CD14-positive monocyte (primary cell): ENCODE results near the gene DPH1. TPM values are rescaled to one million over a fixed set of nuclear protein-coding genes. Genes with fewer than 3 reads are reported as not detected.

Experiments
- DNase-seq, 3 donors: peaks; one replicate each; pipeline ENCODE4 v3.0.0-alpha.2; 2011 to 2022
- H2AFZ ChIP-seq: 2 replicates; pipeline ENCODE4 v1.6.0; 2012; ENCODE audit warnings: mild to moderate bottlenecking, low read depth, low read length, inconsistent platforms; ENCODE audit not compliant: insufficient read depth, poor library complexity, severe bottlenecking
- H3K27ac ChIP-seq, 2 donors: 1 replicate in 1 of 2; 2 replicates in 1 of 2; pipeline ENCODE4 v1.5.1; 2012 to 2013; ENCODE audit warnings: low read length in 2 of 2, control low read depth in 1 of 2, inconsistent platforms in 1 of 2, low read depth in 1 of 2, mild to moderate bottlenecking in 1 of 2
- H3K27me3 ChIP-seq, 2 donors: one replicate each; pipeline versions ENCODE4 v1.6.0 to v1.6.1; 2011 to 2013; ENCODE audit warnings: low read length in 2 of 2; ENCODE audit not compliant: control insufficient read depth in 2 of 2, insufficient read depth in 2 of 2
- H3K36me3 ChIP-seq, 2 donors: replicated peaks in 1 of 2; 1 replicate in 1 of 2; 2 replicates in 1 of 2; pipeline versions ENCODE4 v1.5.1 to v1.6.1; 2012 to 2013; ENCODE audit warnings: low read length in 2 of 2, control low read depth in 1 of 2, inconsistent platforms in 1 of 2, mild to moderate bottlenecking in 1 of 2; ENCODE audit not compliant: insufficient read depth in 2 of 2, control insufficient read depth in 1 of 2
- H3K4me1 ChIP-seq, 2 donors: 1 replicate in 1 of 2; 2 replicates in 1 of 2; pipeline versions ENCODE4 v1.5.1 to v1.6.1; 2012 to 2013; ENCODE audit warnings: low read length in 2 of 2, control low read depth in 1 of 2, inconsistent platforms in 1 of 2, mild to moderate bottlenecking in 1 of 2, moderate library complexity in 1 of 2; ENCODE audit not compliant: insufficient read depth in 2 of 2, control insufficient read depth in 1 of 2
- H3K4me2 ChIP-seq: replicated peaks from 2 replicates; pipeline ENCODE3; 2012; ENCODE audit warnings: low read length, moderate library complexity, mild to moderate bottlenecking; ENCODE audit not compliant: poor library complexity, severe bottlenecking; ENCODE audit errors: extremely low read depth
- H3K4me3 ChIP-seq, 3 experiments: fragments of 200-600 bp in 1 of 3; sonication (generic) in 1 of 3; replicated peaks in 1 of 3; 1 replicate in 2 of 3; 2 replicates in 1 of 3; pipeline ENCODE4 v1.5.1; 2011 to 2013; ENCODE audit warnings: low read length in 3 of 3, mild to moderate bottlenecking in 3 of 3, control low read depth in 2 of 3, low read depth in 2 of 3, inconsistent platforms in 1 of 3, moderate library complexity in 1 of 3
- H3K79me2 ChIP-seq: 2 replicates; pipeline ENCODE4 v1.6.0; 2012; ENCODE audit warnings: mild to moderate bottlenecking, control low read depth, inconsistent platforms, low read length, moderate library complexity; ENCODE audit not compliant: insufficient read depth
- H3K9ac ChIP-seq: 2 replicates; pipeline ENCODE4 v1.6.0; 2017; ENCODE audit warnings: low read length, mild to moderate bottlenecking; ENCODE audit not compliant: insufficient read depth, poor library complexity, severe bottlenecking
- H3K9me3 ChIP-seq, 2 donors: replicated peaks in 1 of 2; 1 replicate in 1 of 2; 2 replicates in 1 of 2; pipeline versions ENCODE4 v1.5.1 to v1.6.1; 2012 to 2013; ENCODE audit warnings: low read length in 2 of 2, control low read depth in 1 of 2; ENCODE audit not compliant: control insufficient read depth in 1 of 2, insufficient read depth in 1 of 2
- H4K20me1 ChIP-seq: 2 replicates; pipeline ENCODE4 v1.6.0; 2012; ENCODE audit warnings: mild to moderate bottlenecking, low read length, control low read depth, moderate library complexity; ENCODE audit not compliant: insufficient read depth
- H3K27ac Mint-ChIP-seq, 7 donors: one replicate each; pipeline ENCODE4 v1.8.0; 2020; ENCODE audit warnings: mild to moderate bottlenecking in 7 of 7, mixed read lengths in 7 of 7, moderate library complexity in 6 of 7, inconsistent platforms in 2 of 7
- H3K27me3 Mint-ChIP-seq, 3 donors: one replicate each; pipeline ENCODE4 v1.8.0; 2021 to 2022; ENCODE audit warnings: low read depth in 3 of 3, mild to moderate bottlenecking in 3 of 3, mixed read lengths in 3 of 3, moderate library complexity in 3 of 3, inconsistent platforms in 1 of 3
- H3K36me3 Mint-ChIP-seq, 2 donors: one replicate each; pipeline ENCODE4 v1.8.0; 2020; ENCODE audit warnings: mixed read lengths in 2 of 2, inconsistent platforms in 1 of 2, mild to moderate bottlenecking in 1 of 2
- H3K4me1 Mint-ChIP-seq: one replicate; pipeline ENCODE4 v1.8.0; 2020; ENCODE audit warnings: mild to moderate bottlenecking, mixed read lengths
- H3K4me3 Mint-ChIP-seq, 2 donors: one replicate each; pipeline ENCODE4 v1.8.0; 2020; ENCODE audit warnings: mild to moderate bottlenecking in 2 of 2, mixed read lengths in 2 of 2, moderate library complexity in 1 of 2
- H3K9me3 Mint-ChIP-seq, 7 donors: one replicate each; pipeline ENCODE4 v1.8.0; 2020 to 2022; ENCODE audit warnings: mixed read lengths in 7 of 7, mild to moderate bottlenecking in 6 of 7, moderate library complexity in 6 of 7, inconsistent platforms in 2 of 7
- WGBS: methylation state at CpG from one replicate; pipeline ENCODE4 v1.1.5; 2013; ENCODE audit warnings: missing lambda C conversion rate; ENCODE audit not compliant: insufficient coverage; 5-methylcytosine and 5-hydroxymethylcytosine counted together
- intact Hi-C, 2 donors: fragments of 100-400 bp; cut with micrococcal nuclease; formaldehyde crosslinking; loops; one replicate each; pipeline versions ENCODE4 v1.15.0 to v1.15.1; 2023
- polyA plus RNA-seq, 3 donors: library from polyadenylated mRNA; depleted of rRNA in 1 of 3; unstranded in 2 of 3; stranded (reverse) in 1 of 3; fragments of 300-500 nt in 2 of 3; fragments of >200 nt in 1 of 3; fragmentation: Illumina TruSeq in 2 of 3; gene quantifications; 1 replicate in 2 of 3; 2 replicates in 1 of 3; pipeline ENCODE4 v1.2.3, GENCODE V29; 2012 to 2021
- TF ChIP-seq, protein P1 (sequence below): fragments of 200-600 bp; IDR thresholded peaks from one replicate; pipeline ENCODE4 v1.8.0; 2022; ENCODE audit warnings: antibody characterized with exemption, mild to moderate bottlenecking

Gene DPH1
- polyA plus RNA-seq, 3 donors: 7.5 to 29.4 (median 9.3) TPM

DNA sequence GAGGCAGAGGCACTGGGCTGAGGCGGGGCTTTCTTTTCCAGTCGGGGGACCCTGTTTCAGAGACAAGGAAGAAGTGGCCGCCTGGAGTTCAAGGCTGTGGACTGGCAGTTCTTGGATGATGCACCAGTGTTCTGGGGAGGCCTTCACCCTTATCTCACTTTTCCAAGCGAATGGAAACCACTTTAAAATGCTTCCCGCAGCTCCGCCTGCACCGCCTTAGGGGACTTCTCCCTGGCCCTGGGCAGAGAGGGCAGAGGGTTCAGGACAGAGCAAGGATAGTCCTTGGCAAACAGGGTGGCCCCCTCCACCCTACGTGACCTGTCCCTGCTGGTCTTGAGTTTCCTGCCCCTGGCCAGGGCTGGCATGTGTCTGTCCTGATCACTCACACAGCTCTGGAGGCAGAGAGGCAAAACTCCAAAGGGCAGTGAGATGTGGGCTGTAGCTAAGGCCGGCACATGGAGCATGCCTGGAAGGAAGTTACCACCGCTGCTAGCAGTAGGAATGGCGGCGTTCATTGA, 25.5 kb upstream of the DPH1 start:
- H3K4me3 Mint-ChIP-seq: no peak overlapping the region
- intact Hi-C loops: no loop called here
- no peaks in the 10 kb centered on the region for H3K9me3 ChIP-seq
- H3K27me3 ChIP-seq: peaks cover 0 to 13% of the 10 kb centered on the region in 2 donors
- 77% methylated on average over 9 of the region's 12 CpGs for WGBS
- no peaks in the 10 kb centered on the region for H3K36me3 ChIP-seq
- TF ChIP-seq, protein P1, sequence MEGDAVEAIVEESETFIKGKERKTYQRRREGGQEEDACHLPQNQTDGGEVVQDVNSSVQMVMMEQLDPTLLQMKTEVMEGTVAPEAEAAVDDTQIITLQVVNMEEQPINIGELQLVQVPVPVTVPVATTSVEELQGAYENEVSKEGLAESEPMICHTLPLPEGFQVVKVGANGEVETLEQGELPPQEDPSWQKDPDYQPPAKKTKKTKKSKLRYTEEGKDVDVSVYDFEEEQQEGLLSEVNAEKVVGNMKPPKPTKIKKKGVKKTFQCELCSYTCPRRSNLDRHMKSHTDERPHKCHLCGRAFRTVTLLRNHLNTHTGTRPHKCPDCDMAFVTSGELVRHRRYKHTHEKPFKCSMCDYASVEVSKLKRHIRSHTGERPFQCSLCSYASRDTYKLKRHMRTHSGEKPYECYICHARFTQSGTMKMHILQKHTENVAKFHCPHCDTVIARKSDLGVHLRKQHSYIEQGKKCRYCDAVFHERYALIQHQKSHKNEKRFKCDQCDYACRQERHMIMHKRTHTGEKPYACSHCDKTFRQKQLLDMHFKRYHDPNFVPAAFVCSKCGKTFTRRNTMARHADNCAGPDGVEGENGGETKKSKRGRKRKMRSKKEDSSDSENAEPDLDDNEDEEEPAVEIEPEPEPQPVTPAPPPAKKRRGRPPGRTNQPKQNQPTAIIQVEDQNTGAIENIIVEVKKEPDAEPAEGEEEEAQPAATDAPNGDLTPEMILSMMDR: no peak
- peaks cover 8 to 24% (median 20%) of the 10 kb centered on the region in 3 donors for H3K27me3 Mint-ChIP-seq
- H3K27ac ChIP-seq: no peak overlapping the region
- H4K20me1 ChIP-seq: no peaks in the 10 kb centered on the region
- peaks cover 0 to 3% of the 10 kb centered on the region in 2 donors for H3K4me1 ChIP-seq
- H3K4me3 ChIP-seq: no peak overlapping the region
- no peak for DNase-seq
- H3K9ac ChIP-seq: no peak overlapping the region
- no peaks in the 10 kb centered on the region for H3K36me3 Mint-ChIP-seq
- H2AFZ ChIP-seq: no peak overlapping the region
- H3K4me1 Mint-ChIP-seq: peaks cover 8% of the 10 kb centered on the region
- no peak overlapping the region for H3K27ac Mint-ChIP-seq
- no peaks in the 10 kb centered on the region for H3K79me2 ChIP-seq
- no peak overlapping the region for H3K4me2 ChIP-seq
- H3K9me3 Mint-ChIP-seq: peaks cover 0 to under 1% (median 0%) of the 10 kb centered on the region in 7 donors

DNA sequence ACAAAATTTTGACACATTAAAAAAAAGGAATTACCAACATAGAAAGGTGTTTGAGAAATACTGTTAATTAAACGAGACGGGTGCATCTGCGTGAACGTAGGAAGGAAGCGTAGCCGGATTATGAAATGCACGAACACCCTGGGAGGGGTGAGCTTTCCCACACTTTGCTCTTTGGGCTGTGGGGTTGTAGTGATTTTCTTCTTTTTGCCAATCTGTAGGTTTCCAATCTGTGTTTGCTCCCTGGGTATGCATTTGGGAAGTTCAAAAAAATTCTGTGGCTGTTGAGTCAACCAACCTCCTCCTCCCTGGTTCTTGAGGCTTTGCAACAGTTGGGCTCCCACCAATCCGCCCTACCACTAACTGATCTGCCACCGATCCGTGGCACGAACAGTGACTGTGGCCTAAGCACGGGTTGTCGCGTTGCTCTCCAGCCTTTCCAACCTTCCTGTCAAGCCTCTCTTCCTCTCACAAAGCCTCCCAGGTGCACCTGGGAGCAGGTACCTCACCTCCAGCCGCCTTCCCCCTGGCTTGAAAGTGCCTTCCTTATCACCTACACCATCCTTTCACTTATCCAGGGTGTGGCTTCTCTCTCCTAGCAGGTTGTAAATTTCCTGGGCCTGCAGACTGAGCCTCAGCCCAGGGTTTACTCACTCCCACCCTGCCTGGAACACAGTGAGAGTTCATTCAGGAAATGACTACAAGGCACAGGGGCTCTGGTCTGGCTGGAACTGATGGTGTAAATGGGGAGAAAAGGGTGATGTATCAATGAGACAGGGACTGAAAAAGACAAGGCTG, 21.4 kb upstream of the DPH1 start:
- no peaks in the 10 kb centered on the region for H3K36me3 ChIP-seq
- no peaks in the 10 kb centered on the region for H3K27me3 ChIP-seq
- Mint-ChIP-seq H3K4me3 (no peak overlapping the region), H3K36me3 (no peaks in the 10 kb centered on the region), H3K9me3 (peaks cover 0 to 6% (median 0%) of the 10 kb centered on the region in 7 donors), H3K27me3 (peaks cover 0 to 12% (median 8%) of the 10 kb centered on the region in 3 donors), H3K4me1 (peaks cover 17% of the 10 kb centered on the region), H3K27ac (peak overlapping the region in 1 of 7 donors; percentile 44)
- H3K27ac ChIP-seq: no peak overlapping the region
- H3K9me3 ChIP-seq: no peaks in the 10 kb centered on the region
- 48% methylated on average over 15 of the region's 15 CpGs for WGBS
- no peaks in the 10 kb centered on the region for H4K20me1 ChIP-seq
- intact Hi-C loops: no loop called here
- TF ChIP-seq, protein P1: no peak
- peaks cover 0 to 3% of the 10 kb centered on the region in 2 donors for H3K4me1 ChIP-seq
- no peak overlapping the region for H3K4me3 ChIP-seq
- no peak overlapping the region for H3K9ac ChIP-seq
- no peak overlapping the region for H2AFZ ChIP-seq
- H3K4me2 ChIP-seq: no peak overlapping the region
- DNase-seq: no peak
- no peaks in the 10 kb centered on the region for H3K79me2 ChIP-seq
